ENCODE data around the gene CALHM3.

The CALHM3 gene

DNA sequence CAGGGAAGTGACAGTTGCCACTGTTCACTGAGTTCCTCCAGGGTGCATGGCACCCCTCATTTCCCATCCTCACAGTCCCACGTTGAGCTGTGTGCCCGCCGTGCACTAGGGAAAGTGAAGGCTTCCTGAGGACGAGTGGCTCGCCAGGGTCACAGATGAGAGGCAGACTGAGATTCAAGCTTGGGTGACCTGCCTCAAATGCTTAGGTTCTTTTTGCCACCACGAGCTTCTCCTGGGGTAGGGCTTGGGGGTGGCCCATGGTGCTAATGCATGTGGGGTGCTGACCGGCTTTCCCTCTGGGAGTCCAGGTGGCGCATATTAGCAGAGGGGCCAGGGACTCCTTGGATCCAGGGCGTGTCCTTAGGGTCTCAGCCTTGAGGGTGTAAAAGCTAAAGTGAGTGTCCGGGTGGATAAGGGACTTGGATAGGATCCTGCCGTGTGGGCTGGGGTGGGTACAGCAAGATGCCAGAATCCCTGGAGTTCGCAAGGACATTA, 28.8 kb downstream of the CALHM3 start:
- DNase-seq (ENCODE audit: low spot score), result no peak

- DNase-seq (ENCODE audit: low spot score), result no peak
These were observed 29.6 kb downstream of the CALHM3 start for GRCh38 chr10:103449208-103450144.

DNA sequence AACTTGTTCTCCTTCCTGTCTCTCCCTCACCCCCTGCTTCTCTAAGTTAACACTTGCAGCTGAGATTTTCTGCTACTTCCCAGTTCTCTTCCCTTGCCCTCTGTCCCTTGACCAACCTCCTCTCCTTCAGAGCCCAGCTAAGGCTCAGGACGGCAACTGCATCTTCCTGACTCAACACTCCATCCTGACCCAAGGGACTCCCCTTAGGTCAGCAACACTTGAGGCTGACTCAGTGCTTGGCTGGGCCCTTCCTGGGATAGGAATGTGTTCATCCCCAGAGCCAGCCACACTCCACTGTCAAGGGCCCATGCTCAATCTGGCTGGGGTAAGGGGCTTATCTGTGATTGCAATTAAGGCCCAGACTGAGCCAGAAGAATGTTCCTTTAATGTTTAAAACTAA, 30.3 kb downstream of the CALHM3 start:
- DNase-seq (ENCODE audit: low spot score), result no peak

GRCh38 chr10:103447187-103447586, 31.9 kb downstream of the CALHM3 start:
- DNase-seq (ENCODE audit: low spot score), result no peak

- peak; percentile 21 for DNase-seq (ENCODE audit: low spot score)
These were observed 33.1 kb downstream of the CALHM3 start for GRCh38 chr10:103445767-103446567.

DNA sequence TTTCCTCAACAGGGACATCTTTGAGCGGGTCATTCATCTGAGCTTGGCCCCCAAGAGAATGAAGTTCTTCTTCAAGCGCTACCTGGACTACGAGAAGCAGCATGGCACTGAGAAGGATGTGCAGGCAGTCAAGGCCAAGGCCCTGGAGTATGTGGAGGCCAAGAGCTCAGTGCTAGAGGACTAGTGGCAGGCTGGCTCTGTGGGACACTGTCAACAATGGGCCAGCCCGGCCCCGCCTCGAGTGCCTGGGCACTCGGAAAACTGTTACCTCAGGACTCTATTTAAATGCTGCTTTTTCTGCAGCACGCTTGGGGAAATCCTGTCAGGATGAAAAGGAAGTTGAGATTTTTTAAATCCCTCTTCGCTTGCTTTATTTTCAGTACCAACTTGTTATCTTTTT, 33.7 kb downstream of the CALHM3 start:
- DNase-seq (ENCODE audit: low spot score), result no peak

DNA sequence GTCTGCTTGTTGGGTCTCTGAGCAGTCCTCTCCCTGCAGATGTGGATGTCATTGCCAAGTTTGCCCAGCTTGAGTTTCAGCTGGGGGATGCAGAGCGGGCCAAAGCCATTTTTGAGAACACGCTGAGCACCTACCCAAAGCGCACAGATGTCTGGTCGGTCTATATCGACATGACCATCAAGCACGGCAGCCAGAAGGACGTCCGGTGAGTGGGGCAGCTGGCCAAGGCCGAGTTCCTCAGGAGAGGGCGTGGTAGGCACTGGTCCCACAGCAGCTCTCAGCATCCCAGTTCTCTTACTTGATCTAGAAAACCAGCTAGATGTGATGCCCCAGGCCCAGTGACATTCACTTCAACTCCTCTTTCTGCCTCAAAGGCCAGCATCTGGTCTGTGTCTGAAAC, 34.6 kb downstream of the CALHM3 start:
- no peak for DNase-seq (ENCODE audit: low spot score)

GRCh38 chr10:103443475-103444185, 35.4 kb downstream of the CALHM3 start:
- no peak for DNase-seq (ENCODE audit: low spot score)

DNA sequence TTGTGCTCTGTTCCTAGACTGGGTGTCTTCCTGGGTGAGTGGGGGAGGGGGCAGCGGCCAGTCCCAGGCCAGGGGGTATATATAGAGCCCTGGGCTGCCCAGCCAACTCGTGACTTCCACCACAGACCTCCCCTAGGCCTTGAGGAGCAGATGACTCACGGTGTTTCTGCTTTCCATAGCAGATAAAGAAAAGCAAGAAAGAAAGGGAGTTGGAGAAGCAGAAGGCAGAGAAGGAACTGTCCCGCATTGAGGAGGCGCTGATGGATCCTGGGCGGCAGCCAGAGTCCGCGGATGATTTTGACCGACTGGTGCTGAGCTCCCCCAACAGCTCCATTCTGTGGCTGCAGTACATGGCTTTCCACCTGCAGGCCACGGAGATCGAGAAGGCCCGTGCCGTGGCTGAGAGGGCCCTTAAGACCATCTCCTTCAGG, 37.0 kb downstream of the CALHM3 start:
- DNase-seq (ENCODE audit: low spot score), result peak; percentile 11

DNA sequence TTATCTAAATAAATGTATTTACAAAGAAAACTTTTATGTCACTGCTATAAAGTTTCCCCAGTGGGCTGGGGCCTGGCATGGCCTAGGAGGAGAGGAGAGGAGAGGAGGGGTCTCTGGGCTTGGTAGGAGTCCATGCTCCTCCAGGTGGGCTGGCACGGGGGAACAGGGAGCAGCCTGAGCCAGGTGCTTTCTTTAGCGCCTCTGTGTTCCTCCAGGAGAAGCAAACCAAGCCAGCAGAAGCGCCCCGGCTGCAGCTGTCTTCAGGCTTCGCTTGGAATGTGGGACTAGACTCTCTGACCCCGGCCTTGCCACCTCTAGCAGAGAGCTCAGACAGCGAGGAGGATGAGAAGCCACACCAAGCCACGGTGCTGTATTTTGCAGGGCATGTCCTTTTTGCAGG, 37.4 kb downstream of the CALHM3 start:
- no peak for DNase-seq (ENCODE audit: low spot score)

DNA sequence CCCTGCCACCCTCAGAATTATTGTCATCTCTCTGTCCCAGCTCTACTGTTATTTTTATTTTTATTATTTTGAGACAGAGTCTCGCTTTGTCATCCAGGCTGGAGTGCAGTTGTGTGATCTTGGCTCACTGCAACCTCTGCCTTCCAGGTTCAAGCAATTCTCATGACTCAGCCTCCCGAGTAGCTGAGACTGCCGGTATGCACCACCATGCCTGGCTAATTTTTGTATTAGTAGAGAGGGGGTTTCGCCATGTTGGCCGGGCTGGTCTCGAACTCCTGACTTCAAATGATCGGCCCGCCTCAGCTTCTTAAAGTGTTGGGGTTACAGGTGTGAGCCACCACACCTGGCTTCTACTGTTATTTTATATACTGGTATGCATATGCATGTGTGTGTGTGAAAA, 37.8 kb downstream of the CALHM3 start:
- no peak for DNase-seq (ENCODE audit: low spot score)

DNA sequence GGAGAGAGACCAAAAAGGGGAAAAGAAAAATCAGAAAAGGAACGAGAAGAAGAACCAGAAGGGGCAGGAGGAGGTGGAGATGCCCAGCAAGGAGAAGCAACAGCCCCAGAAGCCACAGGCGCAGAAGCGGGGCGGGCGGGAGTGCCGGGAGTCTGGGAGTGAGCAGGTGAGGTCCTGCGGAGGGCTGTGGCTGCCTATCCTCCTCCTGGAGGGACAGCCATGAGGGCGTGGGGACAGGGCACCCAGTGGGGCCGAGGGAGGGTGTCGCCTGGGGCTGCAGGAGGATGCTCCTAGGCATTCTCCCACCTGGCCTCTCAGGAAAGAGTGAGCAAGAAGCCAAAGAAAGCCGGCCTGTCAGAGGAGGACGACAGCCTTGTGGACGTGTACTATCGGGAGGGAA, 38.6 kb downstream of the CALHM3 start:
- DNase-seq (ENCODE audit: low spot score), result no peak

- DNase-seq (ENCODE audit: low spot score), result no peak
These were observed 39.3 kb downstream of the CALHM3 start for GRCh38 chr10:103439776-103440175.

GRCh38 chr10:103433858-103434257, 45.2 kb downstream of the CALHM3 start:
- DNase-seq (ENCODE audit: low spot score), result no peak

DNA sequence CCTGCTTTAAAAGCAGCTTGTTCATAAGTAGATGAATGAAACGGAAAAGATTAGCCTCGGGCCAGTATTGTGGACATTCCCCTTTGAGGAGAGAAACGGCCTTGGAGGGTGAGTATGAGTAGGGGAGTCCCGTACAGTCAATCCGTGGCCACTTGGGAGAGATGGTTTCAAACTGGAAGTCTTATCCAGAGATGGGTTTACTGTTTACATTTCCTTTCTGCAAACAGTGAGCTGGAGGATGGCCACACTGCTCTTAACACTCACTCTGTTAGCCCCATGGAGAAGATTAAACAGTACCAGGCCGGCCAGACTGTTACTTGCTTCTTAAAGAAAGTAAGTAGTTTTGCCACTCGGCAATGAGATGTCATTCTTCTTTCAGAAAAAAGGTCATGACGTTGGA, 47.1 kb downstream of the CALHM3 start:
- no peak for DNase-seq (ENCODE audit: low spot score)

GRCh38 chr10:103429647-103430046, 49.4 kb downstream of the CALHM3 start:
- no peak for DNase-seq (ENCODE audit: low spot score)

GRCh38 chr10:103428989-103429643, 49.9 kb downstream of the CALHM3 start:
- DNase-seq (ENCODE audit: low spot score), result no peak

DNA sequence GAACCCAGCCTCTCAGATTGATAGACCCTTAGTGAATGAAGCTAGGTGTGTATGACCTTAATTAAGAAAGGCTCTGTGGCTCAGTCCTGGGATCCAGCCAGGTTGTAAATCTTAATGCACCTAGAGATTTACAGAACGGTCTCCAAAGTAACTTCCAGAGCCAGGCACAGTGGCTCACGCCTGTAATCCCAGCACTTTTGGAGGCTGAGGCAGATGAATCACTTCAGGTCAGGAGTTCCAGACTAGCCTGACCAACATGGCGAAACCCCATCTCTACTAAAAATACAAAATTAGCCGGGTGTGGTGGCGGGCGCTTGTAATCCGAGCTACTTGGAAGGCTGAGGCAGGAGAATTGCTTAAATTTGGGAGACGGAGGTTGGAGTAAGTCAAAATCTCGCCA, 51.2 kb downstream of the CALHM3 start:
- no peak for DNase-seq (ENCODE audit: low spot score)

GRCh38 chr10:103423748-103424147, 55.3 kb downstream of the CALHM3 start:
- no peak for DNase-seq (ENCODE audit: low spot score)
